Measurements from ENCODE around the gene TRIM47. TPM values are rescaled to one million over a fixed set of nuclear protein-coding genes. Genes with fewer than 3 reads are reported as not detected.

The TRIM47 gene
- total and polyA plus RNA-seq, 2 of the 13 experiments (the other 11 are each of a cell fraction or from before 2014, with no cell fraction given): 33.5 to 82.0 TPM

GRCh38 chr17:75896415-75897159, 18.2 kb upstream of the TRIM47 start, which contains the start of gene TRIM65 (continued):
- TF ChIP-seq ZNF710 (CRISPR knock-in tag; IDR thresholded peaks at IDR 0.05; ENCODE audit: borderline replicate concordance): no peak; the same call in 1 of the 2 replicates
- TF ChIP-seq ZNF614 (CRISPR knock-in tag; IDR thresholded peaks at IDR 0.05; ENCODE audit: borderline replicate concordance): no peak; the same call in 1 of the 2 replicates
- TF ChIP-seq GATA4 (IDR thresholded peaks at IDR 0.05; ENCODE audit: borderline replicate concordance, low read depth): no peak
- no peak for TF ChIP-seq MAFF (IDR thresholded peaks at IDR 0.05; ENCODE audit: low read depth, low read length)
- TF ChIP-seq FOXO4 (CRISPR knock-in tag; conservative IDR thresholded peaks at IDR 0.05): no peak
- TF ChIP-seq ZNF292 (CRISPR knock-in tag; IDR thresholded peaks at IDR 0.05; ENCODE audit: borderline replicate concordance, low read depth): no peak
- 0 out of 2 replicates have a peak, but pooled peaks have one; percentile 22 for TF ChIP-seq ZMYM4 (CRISPR knock-in tag; IDR thresholded peaks at IDR 0.05)
- peak; percentile 27; the same call in 1 of the 2 replicates for TF ChIP-seq ZBTB4 (CRISPR knock-in tag; IDR thresholded peaks at IDR 0.05; ENCODE audit: borderline replicate concordance)
- no peak for TF ChIP-seq RBAK (CRISPR knock-in tag; IDR thresholded peaks at IDR 0.05)
- TF ChIP-seq NFE2 (CRISPR knock-in tag; IDR thresholded peaks at IDR 0.05): no peak

Data from HepG2 (cell line).